Upper lobe of left lung (tissue), 4 donors: ENCODE data around the gene SYNE2.
"Not testable (repeated sequence)": the region's sequence is repeated elsewhere in the genome, so short reads cannot be mapped to it uniquely, and the experiment has no call there.

Experiments
- CTCF ChIP-seq, 6 experiments: fragments of 450-650 bp in 4 of 6; fragments of 200-600 bp in 2 of 6; sonication (generic) in 2 of 6; IDR thresholded peaks; one replicate each; pipeline ENCODE4 v1.5.1; 2016 to 2019; ENCODE audit warnings: antibody characterized with exemption in 6 of 6
- POLR2AphosphoS5 ChIP-seq, 2 donors: sonication (generic); formaldehyde crosslinking; IDR thresholded peaks; one replicate each; pipeline ENCODE4 v1.5.1; 2017; ENCODE audit warnings: antibody characterized with exemption in 2 of 2

DNA sequence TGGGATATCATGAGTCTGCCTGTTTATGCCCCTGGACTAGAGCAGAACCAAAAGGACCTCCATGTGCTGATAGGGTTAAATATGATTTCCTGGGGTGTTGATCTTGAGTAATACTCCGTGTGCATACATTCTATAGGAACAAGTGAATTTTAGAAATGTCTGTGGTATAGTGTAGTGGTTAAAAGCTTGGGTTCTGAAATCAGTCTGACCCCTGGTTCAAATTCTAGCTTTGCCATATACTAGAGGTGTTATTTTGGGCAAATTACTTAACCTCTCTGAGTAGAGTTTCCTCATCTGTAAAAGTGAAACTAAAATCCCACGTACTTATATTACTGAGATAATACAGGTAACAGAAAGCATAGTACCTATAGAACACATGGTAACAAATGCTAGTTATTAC is 12.0 kb downstream of the SYNE2 start:
- not testable (repeated sequence) for TF ChIP-seq CTCF, POLR2AphosphoS5 (IDR thresholded peaks at IDR 0.05)
